Erythroblast (primary cell): ENCODE results near the gene TP53I13.

ENCODE experiments used
- GATA1 ChIP-seq: IDR thresholded peaks from 2 replicates; pipeline ENCODE4 v1.6.1; 2011; ENCODE audit warnings: low read depth, mild to moderate bottlenecking, control low read depth, low read length, moderate library complexity
- POLR2A ChIP-seq: IDR thresholded peaks from 2 replicates; pipeline ENCODE4 v1.6.1; 2011; ENCODE audit warnings: mild to moderate bottlenecking, low read length

DNA sequence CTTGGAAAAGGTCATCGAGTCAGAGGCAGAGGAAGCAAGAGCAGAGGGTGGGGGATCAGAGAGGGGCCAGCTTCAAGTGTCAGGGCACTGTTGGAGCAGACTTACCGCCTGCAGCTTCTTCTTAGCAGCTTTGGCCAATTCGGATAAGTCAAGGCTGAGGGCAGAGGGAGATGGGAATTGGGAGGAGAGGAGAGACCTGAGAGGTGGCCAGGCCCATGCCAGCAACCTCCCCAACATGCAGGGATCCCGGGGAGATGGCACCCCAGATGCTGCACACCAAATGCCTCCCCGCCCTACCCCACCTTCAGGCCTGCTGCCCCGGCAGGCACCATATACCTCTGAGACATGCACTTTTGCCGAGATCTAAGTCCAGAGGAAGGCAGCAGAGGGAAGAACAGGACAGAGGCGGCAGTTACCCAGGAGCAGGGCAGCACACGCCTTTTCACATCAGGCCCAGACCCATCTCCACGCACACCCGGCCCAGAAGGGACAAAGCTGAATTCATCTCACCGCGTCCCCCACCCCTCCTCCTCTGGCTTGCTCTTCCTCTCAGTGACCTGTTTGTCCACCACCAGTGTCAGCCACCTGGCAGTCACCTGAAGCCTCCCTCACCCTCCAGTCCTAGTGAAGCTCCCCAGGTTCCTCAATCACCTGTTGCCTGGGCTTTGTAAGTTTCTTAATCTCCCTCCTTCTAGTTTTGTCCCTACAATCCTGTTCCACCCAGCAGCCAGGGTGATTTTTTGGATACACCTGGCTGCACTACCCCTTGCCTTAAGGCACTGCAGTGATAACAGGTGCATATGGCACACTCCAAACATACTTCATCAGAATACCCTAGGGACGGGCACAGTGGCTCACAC is 10.4 kb downstream of the TP53I13 start:
- no peak for TF ChIP-seq POLR2A
- TF ChIP-seq GATA1: no peak
